B cell (primary cell): ENCODE results near the gene GSG1L. TPM values are rescaled to one million over a fixed set of nuclear protein-coding genes. Genes with fewer than 3 reads are reported as not detected.

Source experiments
- ATAC-seq: fragments of 200-7000 bp; cut with Tn5 transposase; one replicate; pipeline ENCODE4 v1.10.0; 2021; ENCODE audit warnings: low read depth, mild to moderate bottlenecking, moderate number of reproducible peaks, moderate library complexity
- CTCF ChIA-PET: fragments of 350-600 bp; sonication (Branson Sonifier 250); formaldehyde crosslinking; loops from one replicate; lab custom pipeline; 2021; ENCODE audit warnings: antibody characterized with exemption, inconsistent platforms; lab: Charles Lee
- POLR2A ChIA-PET: fragments of 350-600 bp; sonication (Branson Sonifier 250); formaldehyde crosslinking; loops from one replicate; lab custom pipeline; 2021; ENCODE audit warnings: antibody characterized with exemption; lab: Charles Lee
- DNase-seq: peaks from one replicate; pipeline ENCODE4 v3.0.0; 2013
- H2AFZ ChIP-seq: 2 replicates; pipeline ENCODE4 v1.6.1; 2012; ENCODE audit warnings: mild to moderate bottlenecking, low read depth, low read length; ENCODE audit not compliant: insufficient read depth, poor library complexity, severe bottlenecking
- H3K27ac ChIP-seq, 2 donors: 1 replicate in 1 of 2; 2 replicates in 1 of 2; pipeline ENCODE4 v1.5.1; 2012 to 2013; ENCODE audit warnings: low read length in 2 of 2, mild to moderate bottlenecking in 2 of 2, moderate library complexity in 1 of 2
- H3K27me3 ChIP-seq, 4 experiments: fragments of 200-600 bp in 1 of 4; sonication (generic) in 1 of 4; replicated peaks in 1 of 4; 1 replicate in 2 of 4; 2 replicates in 2 of 4; pipeline versions ENCODE4 v1.6.1 to v1.7.0; 2013 to 2016; ENCODE audit warnings: low read length in 3 of 4, mild to moderate bottlenecking in 2 of 4, mixed read lengths in 1 of 4, moderate library complexity in 1 of 4; ENCODE audit not compliant: insufficient read depth in 4 of 4, control insufficient read depth in 3 of 4; ENCODE audit errors: control extremely low read depth in 1 of 4
- H3K36me3 ChIP-seq, 2 experiments: replicated peaks in 1 of 2; 1 replicate in 1 of 2; 2 replicates in 1 of 2; pipeline versions ENCODE4 v1.6.1 to v1.7.1; 2013; ENCODE audit warnings: low read length in 1 of 2; ENCODE audit not compliant: insufficient read depth in 2 of 2, control insufficient read depth in 1 of 2; ENCODE audit errors: control extremely low read depth in 1 of 2, extremely low read depth in 1 of 2
- H3K4me1 ChIP-seq, 2 donors: fragments of 200-600 bp in 1 of 2; sonication (generic) in 1 of 2; 1 replicate in 1 of 2; 2 replicates in 1 of 2; pipeline versions ENCODE4 v1.5.1 to v1.6.1; 2013 to 2017; ENCODE audit warnings: low read length in 2 of 2; ENCODE audit not compliant: control insufficient read depth in 2 of 2, insufficient read depth in 2 of 2
- H3K4me2 ChIP-seq: replicated peaks from 2 replicates; pipeline ENCODE3; 2012; ENCODE audit warnings: mild to moderate bottlenecking, low read depth, low read length; ENCODE audit not compliant: poor library complexity, severe bottlenecking
- H3K4me3 ChIP-seq, 5 experiments: fragments of 200-600 bp in 1 of 5; sonication (generic) in 1 of 5; 1 replicate in 3 of 5; 2 replicates in 2 of 5; pipeline versions ENCODE4 v1.5.1 to v1.7.0; 2011 to 2016; ENCODE audit warnings: low read length in 4 of 5, mild to moderate bottlenecking in 4 of 5, low read depth in 2 of 5, control low read depth in 1 of 5, moderate library complexity in 1 of 5; ENCODE audit not compliant: insufficient read depth in 1 of 5; ENCODE audit errors: control extremely low read depth in 1 of 5, extremely low read depth in 1 of 5
- H3K79me2 ChIP-seq: fragments of 200-600 bp; sonication (generic); one replicate; pipeline ENCODE4 v1.6.0; 2016; ENCODE audit warnings: low read length; ENCODE audit not compliant: control insufficient read depth, insufficient read depth
- H3K9ac ChIP-seq: fragments of 200-600 bp; sonication (generic); 2 replicates; pipeline ENCODE4 v1.6.1; 2017; ENCODE audit warnings: mild to moderate bottlenecking, low read length, moderate library complexity
- H3K9me3 ChIP-seq, 3 donors: one replicate each; pipeline versions ENCODE4 v1.6.1 to v1.7.1; 2013; ENCODE audit warnings: low read length in 2 of 3; ENCODE audit not compliant: control insufficient read depth in 2 of 3, insufficient read depth in 1 of 3; ENCODE audit errors: control extremely low read depth in 1 of 3
- H4K20me1 ChIP-seq: 2 replicates; pipeline ENCODE4 v1.6.0; 2012; ENCODE audit warnings: mild to moderate bottlenecking, low read length; ENCODE audit not compliant: insufficient read depth, control insufficient read depth, poor library complexity, severe bottlenecking
- H3K27ac Mint-ChIP-seq: one replicate; pipeline ENCODE4 v1.8.0; 2021; ENCODE audit warnings: mixed read lengths
- H3K27me3 Mint-ChIP-seq: one replicate; pipeline ENCODE4 v1.8.0; 2021; ENCODE audit warnings: mixed read lengths
- H3K4me1 Mint-ChIP-seq: one replicate; pipeline ENCODE4 v1.8.0; 2021; ENCODE audit warnings: mixed read lengths
- H3K4me3 Mint-ChIP-seq: one replicate; pipeline ENCODE4 v1.8.0; 2021; ENCODE audit warnings: mixed read lengths
- H3K9me3 Mint-ChIP-seq: one replicate; pipeline ENCODE4 v1.8.0; 2022; ENCODE audit warnings: mixed read lengths; ENCODE audit not compliant: insufficient read depth
- CTCF ChIP-seq: fragments of 200-600 bp; IDR thresholded peaks from one replicate; pipeline ENCODE4 v1.8.0; 2022; ENCODE audit warnings: antibody characterized with exemption, mild to moderate bottlenecking
- EZH2 ChIP-seq: IDR thresholded peaks from 2 replicates; pipeline ENCODE4 v1.6.1; 2012; ENCODE audit warnings: borderline replicate concordance, low read depth, mild to moderate bottlenecking, moderate library complexity, low read length; ENCODE audit not compliant: insufficient read depth, poor library complexity, severe bottlenecking
- WGBS: methylation state at CpG from one replicate; pipeline ENCODE4 v1.1.5; 2013; ENCODE audit warnings: missing lambda C conversion rate; ENCODE audit not compliant: insufficient coverage; 5-methylcytosine and 5-hydroxymethylcytosine counted together
- intact Hi-C: fragments of 100-400 bp; cut with micrococcal nuclease; formaldehyde crosslinking; loops from one replicate; pipeline ENCODE4 v1.10.0; 2022
- polyA plus RNA-seq: library from polyadenylated mRNA; depleted of rRNA; stranded (reverse); fragments of >200 nt; gene quantifications from 2 replicates; pipeline ENCODE4 v1.2.3, GENCODE V29; 2012
- total RNA-seq, 2 donors: library from RNA; stranded (reverse); fragments of 120-200 nt in 1 of 2; gene quantifications; 1 replicate in 1 of 2; 2 replicates in 1 of 2; pipeline versions ENCODE4 v1.2.3 to v1.2.4, GENCODE V29; 2013 to 2022

GSG1L gene
- total and polyA plus RNA-seq, 2 donors (not counting 1 experiment from before 2014, with no cell fraction given), result 0.01 TPM; not detected in 1

DNA sequence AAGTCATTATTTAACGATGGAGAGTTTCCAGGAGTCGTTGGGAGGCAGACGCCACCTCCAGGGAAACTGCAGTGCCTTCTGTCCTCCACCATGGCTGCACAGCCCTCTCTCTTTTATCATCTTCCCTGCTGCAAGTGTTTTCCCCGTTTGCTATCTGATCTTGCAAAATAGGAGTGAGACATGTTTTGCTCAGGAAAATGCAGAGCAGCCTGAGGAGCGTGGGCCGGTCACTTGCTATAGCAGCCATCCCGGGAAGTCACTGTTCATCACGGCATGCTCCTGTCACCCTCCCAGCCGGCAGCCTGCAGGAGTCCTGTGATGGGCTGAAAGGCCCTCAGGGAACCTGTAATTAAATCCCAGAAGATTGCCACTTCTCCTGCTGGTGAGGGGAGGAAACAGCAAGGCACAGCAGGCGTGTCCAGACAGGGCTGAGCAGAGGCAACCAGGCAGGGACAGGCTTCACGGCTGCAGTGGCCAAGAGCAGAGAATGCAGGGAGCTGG is 143.1 kb downstream of the GSG1L start:
- Histone ChIP-seq H3K9me3 (peaks cover 0 to 2% (median 0%) of the 10 kb centered on the region in 3 donors), H3K36me3 (no peaks in the 10 kb centered on the region), H3K79me2 (no peaks in the 10 kb centered on the region), H4K20me1 (no peaks in the 10 kb centered on the region), H3K27me3 (peaks cover 0 to 5% (median 2%) of the 10 kb centered on the region in 4 experiments), H3K4me1 (no peaks in the 10 kb centered on the region), H3K4me3 (no peak overlapping the region), H3K9ac (no peak overlapping the region), H3K4me2 (no peak overlapping the region), H3K27ac (no peak overlapping the region), H2AFZ (no peak overlapping the region)
- 21% methylated on average over 11 of the region's 11 CpGs for WGBS
- TF ChIP-seq EZH2 (no peak), CTCF (no peak)
- H3K9me3 Mint-ChIP-seq, result no peaks in the 10 kb centered on the region
- H3K27ac Mint-ChIP-seq, result no peak overlapping the region
- ATAC-seq (no peak), DNase-seq (no peak)
- peaks cover 51% of the 10 kb centered on the region for H3K27me3 Mint-ChIP-seq
- ChIA-PET CTCF (no interaction called here), POLR2A (no interaction called here)
- H3K4me3 Mint-ChIP-seq, result no peak overlapping the region
- intact Hi-C loops, result no loop called here
- no peaks in the 10 kb centered on the region for H3K4me1 Mint-ChIP-seq

- H3K9ac ChIP-seq, result no peak overlapping the region
- no peaks in the 10 kb centered on the region for H3K4me1 ChIP-seq
- no peak overlapping the region for H3K4me3 Mint-ChIP-seq
- no peak overlapping the region for H3K4me2 ChIP-seq
- H3K27ac Mint-ChIP-seq, result no peak overlapping the region
- no peaks in the 10 kb centered on the region for H4K20me1 ChIP-seq
- H3K4me3 ChIP-seq, result no peak overlapping the region
- CTCF ChIA-PET, result no interaction called here
- intact Hi-C loops, result no loop called here
- 100% methylated on average over 1 of the region's 5 CpGs for WGBS
- H3K36me3 ChIP-seq, result no peaks in the 10 kb centered on the region
- no peak for ATAC-seq
- no peaks in the 10 kb centered on the region for H3K79me2 ChIP-seq
- H3K27me3 ChIP-seq, result peaks cover 0 to 5% (median 2%) of the 10 kb centered on the region in 4 experiments
- no peaks in the 10 kb centered on the region for H3K9me3 Mint-ChIP-seq
- no peak overlapping the region for H2AFZ ChIP-seq
- peaks cover 46% of the 10 kb centered on the region for H3K27me3 Mint-ChIP-seq
- no peak for DNase-seq
- H3K9me3 ChIP-seq, result peaks cover 0 to 2% (median 0%) of the 10 kb centered on the region in 3 donors
- H3K4me1 Mint-ChIP-seq, result no peaks in the 10 kb centered on the region
- POLR2A ChIA-PET, result no interaction called here
- no peak overlapping the region for H3K27ac ChIP-seq
- TF ChIP-seq CTCF, result no peak
These were observed 144.8 kb downstream of the GSG1L start for GRCh38 chr16:27918755-27919154.
